GM19395 (cell line): ENCODE data around the gene EPN3.

Experiments used
- ATAC-seq: cut with Tn5 transposase; IDR thresholded peaks from one replicate; pipeline ENCODE4 v1.9.1; 2021; ENCODE audit warnings: mild to moderate bottlenecking, moderate library complexity; ENCODE audit not compliant: unreplicated experiment

The EPN3 gene

DNA sequence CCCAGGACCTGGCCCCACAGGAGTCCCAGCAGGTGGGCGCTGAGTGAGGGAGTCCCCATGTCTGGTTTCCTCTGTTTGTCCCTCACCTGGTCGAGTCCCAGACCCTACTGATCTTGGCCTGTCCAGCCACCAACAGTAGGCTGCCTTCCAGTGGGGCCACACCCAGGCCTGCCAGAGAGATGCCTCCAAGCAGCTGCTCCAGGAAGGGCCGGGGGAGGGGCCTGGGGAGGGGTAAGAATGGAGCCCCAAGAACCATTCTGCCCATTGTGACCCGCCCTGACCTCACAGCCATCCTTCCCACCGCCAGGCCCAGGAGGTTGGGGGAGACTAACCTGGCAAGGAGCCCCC lies 15.2 kb downstream of the EPN3 start:
- no peak for ATAC-seq

DNA sequence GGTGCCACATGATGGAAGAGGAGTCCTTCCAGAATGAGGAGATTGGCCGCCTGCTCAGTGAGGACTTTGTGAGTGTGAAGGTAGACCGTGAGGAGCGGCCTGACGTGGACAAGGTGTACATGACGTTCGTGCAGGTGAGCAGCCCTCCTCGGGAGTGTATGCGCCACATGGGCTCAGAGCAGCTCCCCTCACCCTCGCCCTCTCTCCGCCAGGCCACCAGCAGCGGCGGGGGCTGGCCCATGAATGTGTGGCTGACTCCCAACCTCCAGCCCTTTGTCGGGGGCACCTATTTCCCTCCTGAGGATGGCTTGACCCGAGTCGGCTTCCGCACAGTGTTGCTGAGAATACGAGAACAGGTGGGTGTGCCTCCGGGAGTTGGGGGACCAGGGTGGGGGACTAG lies 16.3 kb downstream of the EPN3 start:
- ATAC-seq = no peak

DNA sequence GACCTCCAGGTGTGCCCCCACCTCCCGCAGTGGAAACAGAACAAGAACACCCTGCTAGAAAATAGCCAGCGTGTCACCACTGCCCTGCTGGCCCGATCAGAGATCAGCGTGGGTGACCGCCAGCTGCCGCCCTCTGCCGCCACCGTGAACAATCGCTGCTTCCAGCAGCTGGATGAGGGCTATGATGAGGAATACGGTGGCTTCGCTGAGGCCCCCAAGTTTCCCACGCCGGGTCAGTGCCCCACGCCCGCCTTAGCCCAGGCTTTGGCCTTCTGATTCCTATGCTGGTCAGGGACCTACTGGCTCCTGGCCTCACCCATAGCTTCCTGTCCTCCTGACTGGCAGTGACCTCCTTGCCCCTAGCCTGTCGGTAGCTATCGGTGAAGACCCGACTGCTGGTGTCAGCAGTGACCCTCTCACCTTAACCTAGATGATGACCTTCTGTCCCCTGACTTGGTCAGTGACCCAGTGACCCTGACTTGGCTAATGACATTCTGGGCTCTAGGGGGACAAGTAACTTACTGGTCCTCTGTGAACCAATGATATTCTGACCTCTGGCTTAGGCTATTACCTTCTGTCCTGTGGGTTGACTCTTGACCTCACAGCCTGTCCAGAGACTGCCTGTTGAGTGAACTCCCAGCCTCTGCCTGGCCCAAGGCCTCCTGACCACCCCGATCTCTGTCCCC lies 16.9 kb downstream of the EPN3 start:
- ATAC-seq = no peak

- ATAC-seq = no peak
Measured at GRCh38 chr17:50549969-50550368, 17.4 kb downstream of the EPN3 start.

GRCh38 chr17:50550661-50551432 lies 18.3 kb downstream of the EPN3 start:
- no peak for ATAC-seq

DNA sequence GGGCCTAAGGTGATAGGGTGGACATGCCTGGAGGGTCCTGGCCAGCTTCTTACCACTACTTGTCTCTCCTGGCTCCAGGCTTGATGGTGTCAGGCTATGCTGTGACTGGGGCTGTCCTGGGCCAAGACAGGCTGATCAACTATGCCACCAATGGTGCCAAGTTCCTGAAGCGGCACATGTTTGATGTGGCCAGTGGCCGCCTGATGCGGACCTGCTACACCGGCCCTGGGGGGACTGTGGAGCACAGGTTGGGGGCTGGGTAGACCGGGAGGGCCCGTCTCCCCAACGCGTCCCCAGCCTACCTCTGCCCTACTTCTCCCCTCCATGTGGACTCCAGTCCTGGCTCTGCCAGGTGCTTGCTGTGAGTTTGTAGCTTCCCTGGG lies 18.9 kb downstream of the EPN3 start:
- ATAC-seq = no peak

DNA sequence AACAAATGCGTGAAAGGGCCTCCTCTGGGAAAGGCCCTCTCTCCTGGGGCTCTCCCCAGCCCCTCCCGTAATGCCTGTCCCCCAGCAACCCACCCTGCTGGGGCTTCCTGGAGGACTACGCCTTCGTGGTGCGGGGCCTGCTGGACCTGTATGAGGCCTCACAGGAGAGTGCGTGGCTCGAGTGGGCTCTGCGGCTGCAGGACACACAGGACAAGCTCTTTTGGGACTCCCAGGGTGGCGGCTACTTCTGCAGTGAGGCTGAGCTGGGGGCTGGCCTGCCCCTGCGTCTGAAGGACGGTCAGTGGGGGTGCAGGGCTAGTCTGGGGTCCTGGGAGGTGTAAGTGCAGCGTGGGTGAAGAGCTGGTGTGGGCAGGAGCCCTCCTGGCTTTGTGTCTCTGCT lies 19.3 kb downstream of the EPN3 start:
- ATAC-seq = no peak

GRCh38 chr17:50554201-50554600 lies 21.7 kb downstream of the EPN3 start:
- ATAC-seq = no peak

- no peak for ATAC-seq
Measured at GRCh38 chr17:50556803-50557202, 24.3 kb downstream of the EPN3 start.

DNA sequence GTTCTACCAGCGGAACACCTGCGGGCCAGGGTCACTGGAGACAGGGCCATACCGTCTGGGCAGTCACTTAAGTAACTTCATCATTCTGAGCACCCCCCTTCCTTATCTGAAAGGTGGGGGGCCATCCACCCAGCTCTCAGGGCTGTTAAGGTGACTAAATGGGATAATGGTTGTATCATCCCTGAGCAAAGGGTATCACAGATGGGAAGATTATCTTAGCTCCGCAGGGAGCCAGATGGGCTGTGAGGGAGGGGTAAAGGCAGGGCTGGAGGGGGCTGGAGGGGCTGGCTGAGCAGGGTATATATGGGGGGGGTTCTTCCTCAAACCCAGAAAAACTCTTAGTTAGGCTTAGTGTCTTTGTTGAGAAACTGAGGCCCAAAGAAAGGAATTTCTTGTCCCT lies 25.1 kb downstream of the EPN3 start:
- ATAC-seq = no peak

DNA sequence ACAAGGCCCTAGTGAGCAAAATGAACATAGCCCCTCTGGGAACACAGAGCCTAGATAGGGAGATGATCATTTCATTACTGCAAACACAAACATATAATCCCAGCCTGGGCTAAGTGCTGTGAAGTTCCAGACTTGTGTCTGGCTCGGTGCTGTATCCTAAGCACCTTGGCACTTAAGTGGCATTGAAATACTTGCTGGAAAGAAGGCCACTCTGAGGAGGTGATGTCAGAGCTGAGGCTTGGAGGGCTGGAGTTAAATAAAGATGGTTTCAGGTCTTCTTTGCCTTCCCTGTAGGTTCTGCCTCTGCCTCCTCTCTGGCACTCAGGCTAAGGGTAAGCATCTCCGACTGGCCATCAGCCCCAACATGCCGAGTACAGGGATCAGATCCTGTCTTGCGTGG lies 25.6 kb downstream of the EPN3 start:
- ATAC-seq = no peak

DNA sequence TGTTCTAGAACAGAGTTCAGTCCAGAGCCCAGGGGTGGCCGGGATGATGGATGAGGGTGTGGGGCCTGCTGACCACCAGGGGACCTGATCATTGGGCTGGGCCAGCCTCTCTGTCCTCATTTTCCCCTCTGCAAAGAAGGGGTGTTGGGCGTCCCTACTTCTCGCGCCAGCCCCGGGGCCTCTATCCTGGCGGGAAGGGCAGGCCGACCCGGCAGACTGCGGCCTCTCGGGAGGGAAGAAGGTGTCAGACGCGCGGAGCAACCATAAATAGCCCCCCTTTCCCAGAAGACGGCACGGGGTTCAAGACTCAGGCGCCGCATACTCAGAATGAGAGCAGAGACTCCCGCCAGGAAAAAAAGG lies 26.0 kb downstream of the EPN3 start:
- no peak for ATAC-seq

DNA sequence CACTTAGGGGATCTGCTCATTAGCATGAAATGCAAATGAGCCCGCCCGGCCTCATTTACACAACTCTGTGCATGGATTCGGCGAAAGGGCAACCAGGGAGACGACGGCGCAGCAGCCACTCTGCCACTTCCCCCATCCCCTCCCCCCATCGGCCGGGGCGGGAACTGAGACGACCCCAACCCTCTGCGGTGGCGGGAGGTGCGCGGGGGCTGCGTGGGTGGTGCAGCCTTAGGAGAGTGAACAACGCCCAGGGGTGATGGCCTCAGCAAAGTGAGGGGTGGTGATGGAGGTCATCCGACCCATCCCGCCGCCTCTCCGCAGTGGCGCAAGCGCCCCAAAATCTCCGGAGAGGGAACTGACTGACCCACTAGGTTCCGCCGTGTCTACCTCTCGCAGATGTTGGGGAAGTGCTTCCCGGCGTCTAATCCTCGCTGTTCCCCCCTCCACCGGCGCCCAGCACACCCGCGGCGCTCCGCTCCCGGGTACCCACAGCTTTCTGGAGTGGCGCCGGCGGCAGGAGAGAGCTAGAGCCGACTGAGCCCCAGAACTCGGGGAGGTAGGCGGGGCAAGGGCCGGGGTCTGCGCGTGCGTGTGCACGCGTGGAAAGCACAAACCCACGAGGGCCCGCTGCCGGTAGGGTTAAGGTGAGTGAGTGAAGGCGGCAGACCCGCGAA lies 26.5 kb downstream of the EPN3 start:
- ATAC-seq = no peak

DNA sequence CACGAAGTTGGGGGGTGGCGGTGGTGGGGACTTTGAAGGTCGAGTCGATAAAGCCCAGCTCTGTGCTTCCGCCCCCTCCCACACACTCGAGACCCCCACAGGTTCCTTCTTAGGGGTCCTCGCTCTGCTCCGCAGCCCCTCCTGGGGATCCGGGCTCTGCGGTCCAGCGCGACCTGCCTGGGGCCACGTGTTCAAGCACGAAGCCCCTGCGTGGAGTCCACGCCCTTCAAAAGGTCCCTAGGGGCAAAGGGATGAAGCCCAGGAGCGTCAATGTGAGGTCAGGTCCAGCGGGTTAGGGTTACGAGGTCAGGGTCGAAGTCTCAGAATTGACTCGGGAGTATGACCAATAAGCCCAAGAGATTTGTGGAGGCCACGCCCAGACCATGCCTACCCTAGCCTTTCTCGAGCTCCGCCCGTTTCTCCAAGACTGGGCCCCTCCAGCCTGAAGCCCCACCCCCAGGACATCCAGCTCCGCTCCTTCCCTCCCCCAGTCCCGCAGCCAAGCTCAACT lies 27.2 kb downstream of the EPN3 start:
- ATAC-seq = no peak

GRCh38 chr17:50560185-50560824 lies 27.8 kb downstream of the EPN3 start, which contains the start of gene CACNA1G:
TSS of gene CACNA1G (plus strand) at chr17:50560715. CDS start at chr17:50561460, 745 bp downstream.
- peak; percentile 94 for ATAC-seq

DNA sequence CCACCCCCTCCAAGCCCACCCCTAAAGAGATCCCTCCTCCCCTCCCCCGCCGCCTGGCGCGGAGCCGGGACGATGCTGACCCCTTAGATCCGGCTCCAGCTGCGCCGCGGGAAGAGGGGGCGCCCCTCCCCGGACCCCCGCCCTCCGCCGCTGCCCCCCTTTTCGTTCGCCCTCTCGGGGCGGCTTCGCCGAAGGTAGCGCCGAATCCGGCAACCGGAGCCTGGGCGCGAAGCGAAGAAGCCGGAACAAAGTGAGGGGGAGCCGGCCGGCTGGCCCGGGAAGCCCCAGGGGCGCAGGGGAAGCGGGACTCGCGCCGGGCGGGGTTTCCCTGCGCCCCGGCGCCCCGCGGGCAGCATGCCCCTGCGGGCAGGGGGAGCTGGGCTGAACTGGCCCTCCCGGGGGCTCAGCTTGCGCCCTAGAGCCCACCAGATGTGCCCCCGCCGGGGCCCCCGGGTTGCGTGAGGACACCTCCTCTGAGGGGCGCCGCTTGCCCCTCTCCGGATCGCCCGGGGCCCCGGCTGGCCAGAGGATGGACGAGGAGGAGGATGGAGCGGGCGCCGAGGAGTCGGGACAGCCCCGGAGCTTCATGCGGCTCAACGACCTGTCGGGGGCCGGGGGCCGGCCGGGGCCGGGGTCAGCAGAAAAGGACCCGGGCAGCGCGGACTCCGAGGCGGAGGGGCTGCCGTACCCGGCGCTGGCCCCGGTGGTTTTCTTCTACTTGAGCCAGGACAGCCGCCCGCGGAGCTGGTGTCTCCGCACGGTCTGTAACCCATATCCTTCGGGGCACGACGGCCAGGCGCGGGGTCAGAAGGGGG lies 28.6 kb downstream of the EPN3 start:
- ATAC-seq = no peak

- no peak for ATAC-seq
Measured at GRCh38 chr17:50561746-50562141, 29.2 kb downstream of the EPN3 start.

- ATAC-seq = no peak
Measured at GRCh38 chr17:50562242-50563091, 29.9 kb downstream of the EPN3 start.

- no peak for ATAC-seq
Measured at GRCh38 chr17:50563092-50563511, 30.6 kb downstream of the EPN3 start.

DNA sequence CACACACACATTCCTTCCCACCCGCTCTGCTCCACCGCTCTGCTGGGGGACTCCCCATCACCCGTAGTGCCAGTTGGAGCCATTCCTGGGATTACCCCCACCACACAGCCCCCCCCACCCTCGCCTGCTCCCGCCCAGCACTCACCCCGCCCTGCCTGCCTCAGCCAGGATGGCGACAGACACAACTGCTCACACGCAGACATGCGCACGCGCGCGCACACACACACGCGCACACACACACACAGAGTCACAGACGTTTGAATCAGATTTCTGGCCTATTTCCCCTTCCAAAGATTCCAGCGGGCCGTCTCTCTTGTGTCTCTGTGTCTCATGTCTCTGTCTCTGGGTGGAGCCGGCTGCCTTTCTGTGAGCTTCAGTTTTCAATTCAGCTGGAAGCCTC lies 32.4 kb downstream of the EPN3 start:
- ATAC-seq = no peak
